Lower lobe of right lung (tissue), 2 donors: ENCODE results near the gene EPHA2. TPM values are rescaled to one million over a fixed set of nuclear protein-coding genes. Genes with fewer than 3 reads are reported as not detected.

Source experiments
- ATAC-seq, 2 donors: fragments of 200-7000 bp; cut with Tn5 transposase; one replicate each; pipeline ENCODE4 v1.9.1; 2020 to 2022; ENCODE audit warnings: mild to moderate bottlenecking in 2 of 2, moderate library complexity in 2 of 2
- DNase-seq: peaks from one replicate; pipeline ENCODE4 v3.0.0-alpha.2; 2020
- H3K27ac ChIP-seq: fragments of 200-600 bp; one replicate; pipeline ENCODE4 v1.8.0; 2022
- H3K27me3 ChIP-seq: fragments of 200-600 bp; one replicate; pipeline ENCODE4 v1.8.0; 2022; ENCODE audit warnings: low read depth
- H3K36me3 ChIP-seq: fragments of 200-600 bp; one replicate; pipeline ENCODE4 v1.8.0; 2022; ENCODE audit warnings: mild to moderate bottlenecking
- H3K4me1 ChIP-seq: fragments of 200-600 bp; one replicate; pipeline ENCODE4 v1.8.0; 2022
- H3K4me3 ChIP-seq: fragments of 200-600 bp; one replicate; pipeline ENCODE4 v1.8.0; 2022; ENCODE audit warnings: mild to moderate bottlenecking
- H3K9me3 ChIP-seq: fragments of 200-600 bp; one replicate; pipeline ENCODE4 v1.8.0; 2022
- intact Hi-C: fragments of 100-400 bp; cut with DNase I; formaldehyde crosslinking; loops from one replicate; pipeline ENCODE4 v1.11.0; 2022
- total RNA-seq: library from RNA; stranded (reverse); fragmentation: NEBNext Ultra II Directional; extraction: Animal tissue kit (Norgen Biotek cat#: 25700); gene quantifications from one replicate; pipeline ENCODE4 v1.2.1, GENCODE V29; 2021
- TF ChIP-seq, protein P1 (sequence below): fragments of 200-600 bp; IDR thresholded peaks from one replicate; pipeline ENCODE4 v1.8.0; 2022; ENCODE audit warnings: antibody characterized with exemption, mild to moderate bottlenecking
- donor health status: DM: no; HTN: yes; CAD: no; lungs with severe emphysema.

EPHA2 gene
- total RNA-seq, 1 donor from 2014 or later: 20.4 TPM

DNA sequence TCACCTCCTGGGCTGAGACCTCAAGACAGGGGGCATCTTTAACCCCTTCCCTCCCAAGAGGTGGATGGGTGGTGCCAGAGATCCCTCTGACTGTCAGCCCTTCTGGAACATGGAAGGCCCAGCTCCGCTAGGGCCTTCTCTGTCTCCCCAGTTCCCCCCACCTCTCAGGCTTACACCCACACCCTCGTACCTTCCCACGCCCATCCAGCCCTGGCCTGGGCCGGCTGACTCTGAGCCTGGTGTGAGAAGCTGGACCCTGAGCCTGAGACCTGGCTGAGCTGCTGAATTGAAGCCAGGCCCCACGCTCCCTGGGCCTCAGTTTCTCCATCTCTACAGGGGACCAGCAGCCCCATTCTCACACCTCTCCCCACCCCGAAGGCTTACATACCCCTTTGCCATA is 5.4 kb downstream of the EPHA2 start:
- Histone ChIP-seq H3K4me3 (no peak overlapping the region), H3K4me1 (peaks cover 78% of the 10 kb centered on the region), H3K27ac (peak overlapping the region; percentile 93), H3K27me3 (no peaks in the 10 kb centered on the region), H3K9me3 (no peaks in the 10 kb centered on the region), H3K36me3 (peaks cover 32% of the 10 kb centered on the region)
- intact Hi-C loops: no loop called here
- TF ChIP-seq, protein P1, sequence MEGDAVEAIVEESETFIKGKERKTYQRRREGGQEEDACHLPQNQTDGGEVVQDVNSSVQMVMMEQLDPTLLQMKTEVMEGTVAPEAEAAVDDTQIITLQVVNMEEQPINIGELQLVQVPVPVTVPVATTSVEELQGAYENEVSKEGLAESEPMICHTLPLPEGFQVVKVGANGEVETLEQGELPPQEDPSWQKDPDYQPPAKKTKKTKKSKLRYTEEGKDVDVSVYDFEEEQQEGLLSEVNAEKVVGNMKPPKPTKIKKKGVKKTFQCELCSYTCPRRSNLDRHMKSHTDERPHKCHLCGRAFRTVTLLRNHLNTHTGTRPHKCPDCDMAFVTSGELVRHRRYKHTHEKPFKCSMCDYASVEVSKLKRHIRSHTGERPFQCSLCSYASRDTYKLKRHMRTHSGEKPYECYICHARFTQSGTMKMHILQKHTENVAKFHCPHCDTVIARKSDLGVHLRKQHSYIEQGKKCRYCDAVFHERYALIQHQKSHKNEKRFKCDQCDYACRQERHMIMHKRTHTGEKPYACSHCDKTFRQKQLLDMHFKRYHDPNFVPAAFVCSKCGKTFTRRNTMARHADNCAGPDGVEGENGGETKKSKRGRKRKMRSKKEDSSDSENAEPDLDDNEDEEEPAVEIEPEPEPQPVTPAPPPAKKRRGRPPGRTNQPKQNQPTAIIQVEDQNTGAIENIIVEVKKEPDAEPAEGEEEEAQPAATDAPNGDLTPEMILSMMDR: no peak
- ATAC-seq: no peak
- no peak for DNase-seq

DNA sequence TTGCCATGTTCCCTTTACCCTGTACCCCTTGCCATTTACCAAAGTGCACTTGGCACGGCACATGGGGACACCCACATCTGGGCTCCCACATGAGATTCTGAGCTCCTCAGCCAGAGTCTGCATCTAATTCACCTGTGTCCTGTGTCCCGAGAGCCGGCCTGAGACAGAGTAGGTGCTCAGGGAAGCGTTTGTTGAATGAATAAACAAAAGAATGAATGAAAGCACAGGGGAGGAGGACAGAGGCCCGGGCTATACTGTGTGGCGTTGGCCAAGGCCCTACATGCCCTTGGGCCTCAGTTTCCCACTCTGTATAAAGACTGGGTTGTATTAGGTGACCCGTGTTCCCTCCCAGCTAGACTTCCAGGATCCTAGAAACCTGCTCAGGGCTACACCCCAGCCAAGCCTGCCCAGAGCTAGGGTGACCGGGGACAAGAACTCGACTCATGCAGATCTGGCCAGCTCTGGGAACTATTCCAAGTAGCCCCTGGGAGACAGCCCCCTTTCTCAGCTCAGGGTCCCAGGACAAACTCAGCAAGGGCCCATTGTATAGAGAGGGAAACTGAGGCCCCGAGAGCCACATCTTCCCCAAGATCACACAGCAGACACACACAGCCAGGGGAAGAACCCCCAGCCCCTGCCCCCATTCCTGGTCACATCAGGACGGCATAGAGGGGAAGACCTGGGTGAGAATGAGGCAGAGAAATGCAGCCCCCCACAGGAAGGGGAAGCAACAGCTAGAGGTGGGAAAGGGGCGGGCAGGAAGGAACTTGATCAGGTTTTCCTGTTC is 6.0 kb downstream of the EPHA2 start:
- H3K27ac ChIP-seq: no peak overlapping the region
- intact Hi-C loops: no loop called here
- peaks cover 78% of the 10 kb centered on the region for H3K4me1 ChIP-seq
- ATAC-seq: no peak
- no peak for DNase-seq
- no peaks in the 10 kb centered on the region for H3K9me3 ChIP-seq
- peaks cover 32% of the 10 kb centered on the region for H3K36me3 ChIP-seq
- TF ChIP-seq, protein P1: no peak
- no peaks in the 10 kb centered on the region for H3K27me3 ChIP-seq
- no peak overlapping the region for H3K4me3 ChIP-seq

DNA sequence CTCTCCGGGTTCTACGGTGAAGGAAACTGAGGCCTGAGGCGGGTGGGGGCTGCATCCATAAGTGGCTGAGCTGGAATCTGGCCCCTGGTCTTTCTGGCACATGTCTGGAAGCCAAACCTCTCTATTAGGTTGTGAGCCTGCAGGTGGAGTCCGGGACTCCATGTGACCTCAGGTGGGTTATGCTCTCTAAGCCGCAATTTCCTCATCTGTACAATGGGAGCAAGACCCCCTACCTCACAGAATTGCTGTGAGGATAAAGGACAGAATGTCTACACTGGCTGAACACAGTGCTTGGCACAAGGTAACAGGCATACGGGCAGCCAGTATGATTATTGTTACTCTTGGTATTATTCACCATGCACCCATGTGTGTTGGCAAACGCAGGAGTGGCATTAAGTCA is 6.7 kb downstream of the EPHA2 start:
- no peak overlapping the region for H3K4me3 ChIP-seq
- H3K9me3 ChIP-seq: no peaks in the 10 kb centered on the region
- intact Hi-C loops: no loop called here
- ATAC-seq: no peak
- no peak overlapping the region for H3K27ac ChIP-seq
- no peak for DNase-seq
- TF ChIP-seq, protein P1: no peak
- H3K4me1 ChIP-seq: peaks cover 83% of the 10 kb centered on the region
- H3K27me3 ChIP-seq: no peaks in the 10 kb centered on the region
- H3K36me3 ChIP-seq: peaks cover 32% of the 10 kb centered on the region

DNA sequence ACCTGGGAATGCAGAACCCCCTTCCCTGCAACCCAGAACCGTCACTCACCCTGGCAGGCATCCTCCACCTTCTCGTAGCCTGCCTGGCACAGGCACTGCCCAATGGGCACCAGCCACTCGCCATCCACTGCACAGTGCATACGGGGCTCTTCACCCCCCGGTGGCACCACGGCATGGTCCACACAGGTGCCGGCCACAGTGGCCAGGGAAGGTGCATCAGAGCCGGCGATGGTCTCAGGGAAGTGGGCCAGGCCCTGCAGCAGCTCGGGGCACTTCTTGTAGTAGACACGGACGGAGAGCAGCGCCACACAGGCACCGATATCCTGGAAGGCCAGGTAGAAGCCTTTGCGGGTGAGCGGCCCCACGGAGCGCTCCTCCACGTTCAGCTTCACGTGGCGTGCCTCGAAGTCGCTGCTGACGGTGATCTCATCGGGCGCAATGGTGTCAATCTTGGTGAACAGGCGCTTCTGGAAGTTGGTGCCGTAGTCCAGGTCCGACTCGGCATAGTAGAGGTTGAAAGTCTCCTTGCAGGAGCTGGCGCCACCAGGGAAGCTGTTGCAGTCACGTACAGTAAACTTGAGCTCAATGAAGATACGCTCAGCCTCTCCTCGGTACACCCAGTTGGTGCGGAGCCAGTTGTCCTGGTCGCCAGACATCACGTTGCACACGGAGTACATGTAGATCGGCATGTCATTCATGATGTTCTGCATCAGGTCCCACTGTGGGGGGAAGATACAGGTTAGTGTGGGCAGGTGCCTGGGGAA is 7.4 kb downstream of the EPHA2 start:
- DNase-seq: no peak
- ATAC-seq: no peak
- Histone ChIP-seq H3K27me3 (no peaks in the 10 kb centered on the region), H3K27ac (no peak overlapping the region), H3K9me3 (no peaks in the 10 kb centered on the region), H3K36me3 (peaks cover 32% of the 10 kb centered on the region), H3K4me3 (no peak overlapping the region), H3K4me1 (peaks cover 83% of the 10 kb centered on the region)
- TF ChIP-seq, protein P1: no peak
- intact Hi-C loops: no loop called here

DNA sequence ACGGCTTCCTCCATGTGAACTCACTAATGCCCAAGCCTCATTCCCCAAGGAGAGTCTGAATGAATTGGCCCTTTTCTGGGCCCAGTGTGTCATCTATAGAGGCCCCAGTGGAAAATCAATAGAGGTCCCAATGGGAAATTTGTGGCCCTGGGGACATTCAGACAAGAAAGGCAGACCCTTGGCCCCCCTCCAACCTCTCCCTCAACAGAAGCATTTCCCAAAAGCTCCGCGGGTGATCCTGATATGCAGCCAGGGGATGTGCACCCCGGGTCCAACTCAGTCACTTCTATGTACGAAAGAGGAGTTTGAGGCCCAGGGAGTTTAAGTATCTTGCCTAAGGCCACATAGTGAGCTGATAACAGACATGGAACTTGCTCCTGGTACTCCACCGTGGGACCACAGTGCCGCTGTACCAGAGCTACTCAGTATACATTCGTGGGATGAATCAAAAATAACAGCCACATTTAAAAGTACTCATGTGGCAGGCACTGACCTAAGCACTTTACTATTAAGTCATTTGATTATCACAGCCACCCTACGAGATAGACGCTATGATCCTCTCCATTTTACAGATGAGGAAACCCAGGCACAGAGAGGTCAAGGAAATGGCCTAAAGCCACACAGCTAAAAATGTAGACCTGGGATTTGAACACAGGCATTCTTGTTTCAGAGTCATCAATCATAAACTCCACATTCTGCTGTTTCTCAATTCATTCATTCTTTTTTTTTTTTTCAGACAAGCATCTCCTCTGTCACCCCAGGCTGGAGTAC is 8.5 kb downstream of the EPHA2 start:
- DNase-seq: no peak
- intact Hi-C loops: no loop called here
- TF ChIP-seq, protein P1: no peak

More for the DNA sequence above, 8.5 kb downstream of the EPHA2 start:
- Histone ChIP-seq H3K4me3 (no peak overlapping the region), H3K27ac (peak overlapping the region; percentile 90), H3K36me3 (peaks cover 32% of the 10 kb centered on the region), H3K4me1 (peaks cover 77% of the 10 kb centered on the region), H3K9me3 (no peaks in the 10 kb centered on the region), H3K27me3 (no peaks in the 10 kb centered on the region)
- ATAC-seq: no peak
